Activated CD4-positive, alpha-beta T cell treated with anti-CD3 and anti-CD28 coated beads for 4 hours (primary cell): ENCODE data around the gene MIA.
A peak's percentile ranks its signal among the peaks of the same experiment; 100 is the strongest.
"Not testable (repeated sequence)": the region's sequence is repeated elsewhere in the genome, so short reads cannot be mapped to it uniquely, and the experiment has no call there.

Experiments used
- DNase-seq, 2 donors: peaks; one replicate each; pipeline ENCODE4 v3.0.0-alpha.2; 2020

The MIA gene

GRCh38 chr19:40750874-40751537, 24.3 kb upstream of the MIA start, which contains the start of gene SNRPA:
TSS of gene SNRPA (plus strand) at chr19:40751203. CDS start at chr19:40751409, 206 bp downstream.
- DNase-seq: peak; percentile 96 to 98

DNA sequence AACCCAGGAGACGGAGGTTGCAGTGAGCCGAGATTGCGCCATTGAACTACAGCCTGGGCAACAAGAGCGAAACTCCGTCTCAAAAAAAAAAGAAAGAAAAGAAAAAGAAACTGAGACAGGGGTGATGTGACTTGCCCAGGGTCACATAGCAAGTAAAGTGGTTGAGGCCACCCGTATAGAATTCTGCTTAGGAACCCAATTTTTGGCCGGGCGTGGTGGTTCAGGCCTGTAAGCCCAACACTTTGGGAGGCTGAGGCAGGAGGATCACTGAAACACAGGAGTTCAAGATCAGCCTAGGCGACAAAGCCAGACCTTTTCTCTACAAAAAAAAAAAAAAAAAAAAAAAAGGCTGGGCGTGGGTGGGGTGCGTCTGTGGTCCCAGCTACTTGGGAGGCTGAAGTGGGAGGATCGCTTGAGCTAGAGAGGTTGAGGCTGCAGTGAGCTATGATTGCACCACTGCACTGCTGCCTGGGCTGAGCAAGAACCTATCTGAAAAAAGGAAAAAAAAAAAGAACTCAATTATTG, 23.0 kb upstream of the MIA start:
- peak; percentile 20 to 22 for DNase-seq

DNA sequence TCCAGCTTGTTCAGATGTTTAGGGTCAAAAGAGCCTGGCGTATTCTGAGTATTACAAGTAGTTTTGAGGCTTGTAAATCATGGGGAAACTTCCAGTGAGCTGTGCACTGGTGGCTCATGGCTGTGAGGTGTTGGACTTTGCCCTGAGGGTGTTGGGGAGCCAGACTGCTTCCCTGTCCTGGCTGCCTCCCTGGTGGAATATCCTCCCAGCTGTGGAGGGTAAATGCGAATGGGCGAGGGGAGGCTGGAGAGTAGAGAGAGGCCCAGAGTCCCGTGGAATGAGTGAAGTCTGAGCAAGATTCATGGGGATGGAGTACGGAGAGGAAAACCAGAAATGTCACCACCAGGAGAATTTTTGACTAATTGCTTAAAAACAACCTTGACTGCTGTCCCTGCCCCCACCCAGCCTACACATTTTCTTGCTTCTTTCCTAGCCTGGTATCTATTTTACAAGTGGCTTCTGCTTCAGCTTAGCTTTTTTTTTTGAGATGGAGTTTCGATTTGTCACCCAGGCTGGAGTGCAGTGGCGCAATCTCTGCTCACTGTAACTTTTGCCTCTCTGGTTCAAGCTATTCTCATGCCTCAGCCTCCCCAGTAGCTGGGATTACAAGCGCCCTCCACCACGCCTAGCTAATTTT, 20.6 kb upstream of the MIA start:
- peak; percentile 51 to 57 for DNase-seq

GRCh38 chr19:40755248-40755624, 20.1 kb upstream of the MIA start:
- no peak for DNase-seq

DNA sequence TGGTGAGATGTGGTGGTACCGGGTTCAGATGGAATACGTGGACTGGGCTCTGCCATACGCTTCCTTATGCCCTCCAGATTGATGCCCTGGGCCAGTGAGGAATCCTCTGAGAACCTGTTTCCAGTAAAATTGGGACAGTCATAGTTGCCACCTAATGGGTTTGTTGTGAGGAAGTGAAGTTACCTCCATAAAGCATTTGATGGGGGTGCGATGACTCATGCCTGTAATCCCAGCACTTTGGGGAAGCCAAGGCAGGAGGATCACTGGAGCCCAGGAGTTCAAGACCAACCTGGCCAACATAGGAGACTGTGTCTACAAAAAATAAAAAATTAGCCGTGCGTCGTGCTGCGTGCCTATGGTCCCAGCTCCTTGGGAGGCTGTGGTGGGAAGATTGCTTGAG, 19.5 kb upstream of the MIA start:
- DNase-seq: no peak

DNA sequence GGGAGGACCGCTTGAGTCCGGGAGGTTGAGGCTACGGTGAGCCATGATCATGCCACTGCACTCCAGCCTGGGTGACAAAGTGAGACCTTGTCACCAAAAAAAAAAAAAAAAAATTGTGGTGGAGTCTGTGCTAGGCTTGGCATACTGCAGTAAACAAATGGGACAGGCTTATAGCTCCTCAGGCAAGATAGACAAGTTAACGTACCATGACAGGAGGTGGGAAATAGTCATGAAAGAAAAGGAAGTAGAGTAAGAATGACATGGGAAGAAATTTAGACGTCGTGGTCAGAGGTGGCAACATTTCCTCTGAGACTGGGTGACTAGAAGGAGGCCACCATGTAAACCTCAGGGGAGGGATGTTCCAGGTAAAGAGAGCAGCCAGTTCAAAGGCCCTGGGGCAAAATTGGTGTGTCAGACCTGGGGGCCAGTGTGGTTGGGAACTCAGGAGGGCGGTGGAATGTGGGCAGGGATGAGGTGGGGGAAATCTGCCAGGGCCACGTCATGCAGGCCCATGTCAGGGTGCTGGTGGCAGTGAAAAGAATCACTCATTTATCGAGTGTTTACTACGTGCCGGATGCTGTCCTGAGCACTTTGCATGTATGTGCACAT, 18.7 kb upstream of the MIA start:
- DNase-seq: peak; percentile 22 to 31

DNA sequence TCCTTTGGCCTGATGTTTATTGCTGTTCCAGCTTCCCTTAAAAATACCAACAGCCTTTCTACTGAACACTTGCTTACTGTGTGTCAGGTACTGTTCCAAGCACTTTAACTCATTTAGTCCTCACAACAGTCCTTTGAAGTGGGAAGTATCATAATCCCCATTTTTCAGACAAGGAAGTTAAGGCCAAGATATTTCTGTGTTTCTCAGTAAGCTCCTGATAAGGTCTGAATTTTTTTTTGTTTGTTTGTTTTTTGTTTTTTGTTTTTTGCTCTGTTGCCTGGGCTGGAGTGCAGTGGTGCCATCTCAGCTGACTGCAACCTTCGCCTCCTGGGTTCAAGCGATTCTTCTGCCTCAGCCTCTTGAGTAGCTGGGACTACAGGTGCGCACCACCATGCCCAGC, 16.8 kb upstream of the MIA start:
- no peak for DNase-seq

GRCh38 chr19:40759352-40759751, 16.0 kb upstream of the MIA start:
- no peak for DNase-seq

GRCh38 chr19:40762754-40763470, 12.4 kb upstream of the MIA start:
- DNase-seq: no peak

- DNase-seq: no peak
These were observed 11.8 kb upstream of the MIA start for GRCh38 chr19:40763526-40763925.

- no peak for DNase-seq
These were observed 11.4 kb upstream of the MIA start for GRCh38 chr19:40763963-40764362.

DNA sequence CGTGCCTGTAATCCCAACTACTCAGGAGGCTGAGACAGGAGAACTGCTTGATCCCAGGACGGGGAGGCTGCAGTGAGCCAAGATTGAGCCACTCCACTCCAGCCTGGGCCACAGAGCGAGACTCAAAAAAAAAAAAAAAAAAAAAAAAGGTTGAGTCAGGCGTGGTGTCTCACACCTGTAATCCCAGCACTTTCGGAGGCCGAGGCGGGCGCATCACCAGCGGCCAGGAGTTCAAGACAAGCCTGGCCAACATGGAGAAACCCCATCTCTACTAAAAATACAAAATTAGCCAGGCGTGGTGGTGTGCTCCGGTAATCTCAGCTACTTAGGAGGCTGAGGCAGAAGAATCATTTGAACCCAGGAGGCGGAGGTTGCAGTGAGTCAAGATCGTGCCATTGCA, 8.9 kb upstream of the MIA start:
- not testable (repeated sequence) for DNase-seq

DNA sequence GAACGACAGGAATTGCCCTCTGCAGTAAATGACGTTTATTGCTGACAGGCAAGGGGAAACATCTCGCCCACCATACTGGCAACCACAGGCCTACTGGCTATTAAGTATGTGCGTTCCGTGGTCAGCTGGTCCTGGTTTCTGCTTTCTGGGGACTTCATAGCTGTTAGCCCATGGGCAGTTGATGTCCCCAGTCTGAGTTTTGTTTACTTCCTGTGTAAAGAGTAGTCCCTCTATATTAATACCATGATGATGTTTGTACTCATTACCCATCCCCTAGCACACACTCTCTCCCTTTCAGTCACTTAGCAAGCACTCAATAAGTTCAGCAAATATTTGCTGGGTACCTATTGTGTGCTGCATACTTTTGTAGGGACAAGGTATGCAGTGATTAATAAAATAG, 6.5 kb upstream of the MIA start:
- no peak for DNase-seq

DNA sequence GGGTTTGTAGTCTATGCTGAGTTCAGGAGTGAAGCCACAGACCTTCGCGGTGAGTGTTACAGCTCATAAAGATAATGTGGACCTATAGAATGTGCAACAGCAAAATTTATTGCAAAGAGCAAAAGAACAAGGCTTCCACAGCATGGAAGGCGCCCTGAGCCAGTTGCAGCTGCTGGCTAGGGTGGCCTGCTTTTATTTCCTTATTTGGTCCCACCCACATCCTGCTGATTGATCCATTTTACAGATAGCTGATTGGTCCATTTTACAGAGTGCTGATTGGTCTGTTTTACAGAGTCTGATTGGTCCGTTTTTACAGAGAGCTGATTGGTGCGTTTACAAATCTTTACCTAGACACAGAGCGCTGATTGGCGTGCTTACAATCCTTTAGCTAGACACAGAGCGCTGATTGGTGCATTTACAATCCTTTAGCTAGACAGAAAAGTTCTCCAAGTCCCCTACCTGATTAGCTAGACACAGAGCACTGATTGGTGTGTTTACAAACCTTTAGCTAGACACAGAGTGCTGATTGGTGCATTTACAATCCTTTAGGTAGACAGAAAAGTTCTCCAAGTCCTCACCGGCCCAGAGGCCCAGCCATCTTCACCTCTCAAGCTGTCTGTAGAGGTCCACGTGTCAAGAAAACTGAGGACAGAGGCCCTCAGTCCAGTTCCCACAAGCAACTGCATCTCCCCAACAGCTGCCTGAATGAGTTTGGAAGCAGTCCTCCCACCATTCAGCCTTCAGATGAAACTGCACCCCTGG, 4.0 kb upstream of the MIA start:
- DNase-seq: not testable (repeated sequence)

- DNase-seq: no peak
These were observed 306 bp downstream of the MIA start for GRCh38 chr19:40775632-40776022.

DNA sequence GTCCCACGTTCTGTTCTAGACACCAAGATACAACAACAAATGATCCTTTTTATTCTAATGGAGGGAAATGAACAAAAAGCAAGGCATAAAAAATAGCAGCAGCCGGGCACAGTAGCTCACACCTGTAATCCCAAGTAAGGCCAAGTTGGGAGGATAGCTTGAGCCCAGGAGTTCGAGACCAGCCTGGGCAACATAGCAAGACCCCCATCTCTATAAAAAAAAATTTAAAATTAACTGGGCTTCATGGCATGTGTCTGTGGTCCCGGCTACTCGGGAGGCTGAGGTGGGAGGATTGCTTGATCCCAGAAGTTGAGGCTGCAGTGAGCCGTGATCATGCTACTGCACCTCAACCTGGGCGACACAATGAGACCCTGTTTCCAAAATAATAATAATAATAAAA, 1.0 kb downstream of the MIA start:
- DNase-seq: no peak

- peak; percentile 81 to 91 for DNase-seq
These were observed 1.8 kb downstream of the MIA start for GRCh38 chr19:40776932-40777644.

- no peak for DNase-seq
These were observed 2.3 kb downstream of the MIA start for GRCh38 chr19:40777645-40777936.

GRCh38 chr19:40777937-40778705, 2.8 kb downstream of the MIA start, which contains the start of gene RAB4B:
TSS of gene RAB4B (plus strand) at chr19:40778247. CDS start at chr19:40778376, 129 bp downstream.
- DNase-seq: peak; percentile 100

DNA sequence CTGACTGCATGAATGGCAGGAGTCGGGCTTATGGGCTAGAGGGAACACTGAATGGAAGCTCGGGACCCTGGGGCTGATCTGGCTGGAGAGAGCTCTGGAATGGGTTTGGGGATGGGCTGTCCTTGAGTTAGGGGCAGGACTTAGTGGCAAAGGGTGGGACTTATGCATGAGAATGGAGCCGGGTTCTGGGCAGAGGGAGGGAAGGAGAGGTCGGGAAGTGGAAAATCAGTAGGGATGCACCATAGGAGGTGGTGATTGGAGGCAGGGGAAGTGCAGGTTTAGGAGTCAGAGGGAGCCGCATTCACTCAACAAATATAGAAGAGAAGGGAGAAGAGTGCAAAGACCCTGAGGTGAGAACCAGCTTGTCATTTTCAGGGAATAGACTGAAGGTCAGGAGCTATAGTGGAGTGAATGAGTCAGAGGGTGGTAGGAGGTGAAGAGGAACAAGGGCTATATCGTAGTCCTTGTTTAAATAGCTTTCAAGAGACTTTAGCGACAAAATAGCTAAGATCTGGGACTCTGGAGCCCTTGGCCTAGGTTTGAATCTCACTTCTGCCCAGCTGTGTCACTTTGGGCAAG, 3.5 kb downstream of the MIA start:
- no peak for DNase-seq

GRCh38 chr19:40780582-40780981, 5.3 kb downstream of the MIA start:
- DNase-seq: no peak
